Measurements from ENCODE around the gene NR6A1.

Gene NR6A1

DNA sequence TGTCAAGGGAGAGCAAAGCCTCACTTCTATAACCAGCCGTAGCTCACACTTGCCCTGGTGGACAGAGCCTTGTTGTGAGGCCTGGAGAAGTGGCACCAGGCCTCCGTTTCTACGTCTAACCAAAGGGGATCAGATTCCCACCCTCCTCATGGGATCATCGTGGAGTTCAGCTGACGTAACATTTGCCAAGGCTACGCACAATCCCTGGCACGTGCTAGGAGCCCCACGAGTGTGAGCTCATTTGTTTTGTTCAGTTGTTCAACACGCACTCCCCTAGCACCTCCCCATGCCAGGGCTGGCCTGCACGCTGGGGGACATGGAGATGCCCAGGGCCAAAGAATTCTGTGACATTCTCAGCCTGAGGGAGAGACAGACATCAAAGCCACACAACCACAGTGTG is 297.8 kb downstream of the NR6A1 start:
- TF ChIP-seq, protein P1, sequence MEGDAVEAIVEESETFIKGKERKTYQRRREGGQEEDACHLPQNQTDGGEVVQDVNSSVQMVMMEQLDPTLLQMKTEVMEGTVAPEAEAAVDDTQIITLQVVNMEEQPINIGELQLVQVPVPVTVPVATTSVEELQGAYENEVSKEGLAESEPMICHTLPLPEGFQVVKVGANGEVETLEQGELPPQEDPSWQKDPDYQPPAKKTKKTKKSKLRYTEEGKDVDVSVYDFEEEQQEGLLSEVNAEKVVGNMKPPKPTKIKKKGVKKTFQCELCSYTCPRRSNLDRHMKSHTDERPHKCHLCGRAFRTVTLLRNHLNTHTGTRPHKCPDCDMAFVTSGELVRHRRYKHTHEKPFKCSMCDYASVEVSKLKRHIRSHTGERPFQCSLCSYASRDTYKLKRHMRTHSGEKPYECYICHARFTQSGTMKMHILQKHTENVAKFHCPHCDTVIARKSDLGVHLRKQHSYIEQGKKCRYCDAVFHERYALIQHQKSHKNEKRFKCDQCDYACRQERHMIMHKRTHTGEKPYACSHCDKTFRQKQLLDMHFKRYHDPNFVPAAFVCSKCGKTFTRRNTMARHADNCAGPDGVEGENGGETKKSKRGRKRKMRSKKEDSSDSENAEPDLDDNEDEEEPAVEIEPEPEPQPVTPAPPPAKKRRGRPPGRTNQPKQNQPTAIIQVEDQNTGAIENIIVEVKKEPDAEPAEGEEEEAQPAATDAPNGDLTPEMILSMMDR (IDR thresholded peaks at IDR 0.05), result no peak
- Histone ChIP-seq H3K36me3 (ENCODE audit: control insufficient read depth, insufficient read depth, low read length) (no peaks in the 10 kb centered on the region), H3K79me2 (no peaks in the 10 kb centered on the region), H3K27ac (no peak overlapping the region), H3K4me1 (peaks cover 7% of the 10 kb centered on the region), H3K9me3 (ENCODE audit: control insufficient read depth, low read length) (no peaks in the 10 kb centered on the region), H3K27me3 (ENCODE audit: control insufficient read depth, insufficient read depth, low read length) (no peaks in the 10 kb centered on the region), H2AFZ (no peak overlapping the region), H3K4me2 (ENCODE audit: low read length) (no peak overlapping the region), H3K9ac (no peak overlapping the region), H3K4me3 (ENCODE audit: low read depth, low read length) (no peak overlapping the region)

DNA sequence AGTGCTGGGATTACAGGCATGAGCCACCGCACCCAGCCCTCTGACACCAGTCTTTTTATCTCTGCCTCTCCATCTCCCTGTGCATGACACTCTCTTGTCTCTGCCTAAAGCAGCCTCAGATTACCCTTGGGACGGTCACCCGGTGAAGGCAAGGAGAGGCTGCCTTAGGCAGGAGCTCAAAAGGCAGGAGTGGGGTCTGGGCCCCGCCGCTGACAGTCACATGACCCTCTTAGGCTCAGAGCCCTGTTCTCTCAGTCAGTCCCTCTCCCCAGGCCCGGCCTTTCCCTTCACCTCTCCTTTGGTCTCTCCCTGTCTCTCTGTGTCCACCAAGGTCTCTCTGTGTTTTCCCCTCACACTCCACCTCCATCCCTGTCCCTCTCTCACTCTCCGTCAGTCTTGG is 298.3 kb downstream of the NR6A1 start:
- H3K27me3 ChIP-seq (ENCODE audit: control insufficient read depth, insufficient read depth, low read length), result no peaks in the 10 kb centered on the region
- H3K27ac ChIP-seq, result no peak overlapping the region
- no peaks in the 10 kb centered on the region for H3K36me3 ChIP-seq (ENCODE audit: control insufficient read depth, insufficient read depth, low read length)
- H2AFZ ChIP-seq, result peak overlapping the region; percentile 28
- H3K79me2 ChIP-seq, result no peaks in the 10 kb centered on the region
- H3K9me3 ChIP-seq (ENCODE audit: control insufficient read depth, low read length), result no peaks in the 10 kb centered on the region
- H3K4me3 ChIP-seq (ENCODE audit: low read depth, low read length), result no peak overlapping the region
- H3K9ac ChIP-seq, result no peak overlapping the region
- no peak overlapping the region for H3K4me2 ChIP-seq (ENCODE audit: low read length)
- TF ChIP-seq, protein P1 (IDR thresholded peaks at IDR 0.05), result no peak
- H3K4me1 ChIP-seq, result peaks cover 7% of the 10 kb centered on the region

DNA sequence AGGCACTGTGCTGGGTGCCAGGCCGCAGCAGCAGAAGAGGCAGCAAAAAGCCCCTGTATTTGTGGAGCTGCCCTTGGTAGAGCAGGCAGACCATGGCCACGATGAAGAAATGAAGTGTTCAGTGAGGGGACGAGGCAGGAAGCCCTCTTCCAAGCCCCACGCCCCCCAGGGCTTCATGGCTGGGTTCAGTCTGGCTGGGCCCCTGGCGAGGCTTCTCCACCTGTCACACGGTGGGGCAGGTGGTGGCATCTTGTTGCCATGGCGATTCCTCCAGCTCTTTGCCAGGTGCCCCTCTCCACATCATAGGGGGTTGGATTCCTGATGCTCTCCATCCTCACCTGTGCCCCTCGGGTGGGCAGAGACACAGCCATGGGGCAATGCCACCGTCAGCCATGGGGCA is 299.4 kb downstream of the NR6A1 start:
- Histone ChIP-seq H3K27ac (no peak overlapping the region), H3K79me2 (no peaks in the 10 kb centered on the region), H2AFZ (no peak overlapping the region), H3K4me2 (ENCODE audit: low read length) (no peak overlapping the region), H3K4me1 (peaks cover 7% of the 10 kb centered on the region), H3K9me3 (ENCODE audit: control insufficient read depth, low read length) (no peaks in the 10 kb centered on the region), H3K27me3 (ENCODE audit: control insufficient read depth, insufficient read depth, low read length) (no peaks in the 10 kb centered on the region), H3K9ac (no peak overlapping the region), H3K36me3 (ENCODE audit: control insufficient read depth, insufficient read depth, low read length) (no peaks in the 10 kb centered on the region), H3K4me3 (ENCODE audit: low read depth, low read length) (no peak overlapping the region)
- TF ChIP-seq, protein P1 (IDR thresholded peaks at IDR 0.05), result no peak

DNA sequence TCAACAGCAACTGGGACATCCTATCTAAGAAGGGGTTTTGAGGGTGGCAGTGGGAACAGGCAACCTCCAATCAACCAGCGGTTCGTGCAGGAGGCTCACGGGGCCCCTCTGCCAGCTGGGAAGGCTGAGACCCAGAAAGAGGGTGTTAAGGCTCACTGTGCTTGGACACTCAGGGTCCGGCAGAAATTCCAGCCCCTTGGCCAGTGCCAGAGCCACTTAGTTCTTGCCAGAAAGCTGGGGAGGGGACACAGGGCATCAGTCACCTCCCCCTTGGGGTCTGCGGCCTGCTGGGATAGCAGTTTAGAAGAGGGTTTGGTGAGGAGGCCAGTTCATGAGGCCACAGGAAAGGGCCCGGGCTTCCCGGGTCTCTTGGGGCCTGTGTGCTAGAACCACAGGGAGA is 300.4 kb downstream of the NR6A1 start:
- H3K36me3 ChIP-seq (ENCODE audit: control insufficient read depth, insufficient read depth, low read length), result no peaks in the 10 kb centered on the region
- H3K27me3 ChIP-seq (ENCODE audit: control insufficient read depth, insufficient read depth, low read length), result no peaks in the 10 kb centered on the region
- no peaks in the 10 kb centered on the region for H3K79me2 ChIP-seq
- no peaks in the 10 kb centered on the region for H3K9me3 ChIP-seq (ENCODE audit: control insufficient read depth, low read length)
- H2AFZ ChIP-seq, result no peak overlapping the region
- H3K27ac ChIP-seq, result no peak overlapping the region
- H3K4me3 ChIP-seq (ENCODE audit: low read depth, low read length), result no peak overlapping the region
- no peak overlapping the region for H3K4me2 ChIP-seq (ENCODE audit: low read length)
- no peak overlapping the region for H3K9ac ChIP-seq
- TF ChIP-seq, protein P1 (IDR thresholded peaks at IDR 0.05), result no peak
- peaks cover 7% of the 10 kb centered on the region for H3K4me1 ChIP-seq

DNA sequence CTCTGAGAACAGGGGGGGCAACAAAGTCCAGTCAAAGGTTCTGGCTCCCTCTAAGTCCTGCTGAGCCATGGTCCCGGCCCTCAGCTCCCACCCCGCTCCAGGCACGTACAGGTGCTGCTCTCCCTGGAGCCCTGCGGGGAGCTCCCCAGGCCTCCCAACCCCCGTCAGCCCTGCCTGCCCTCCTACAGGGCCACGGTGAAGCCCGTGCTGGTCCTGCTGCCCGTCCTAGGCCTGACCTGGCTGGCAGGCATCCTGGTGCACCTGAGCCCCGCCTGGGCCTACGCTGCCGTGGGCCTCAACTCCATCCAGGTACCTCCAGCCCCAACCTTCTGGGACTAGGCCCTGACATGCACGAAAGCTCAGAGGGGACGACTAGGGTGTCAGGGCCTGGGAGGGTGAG is 300.8 kb downstream of the NR6A1 start:
- Histone ChIP-seq H3K27ac (no peak overlapping the region), H2AFZ (no peak overlapping the region), H3K27me3 (ENCODE audit: control insufficient read depth, insufficient read depth, low read length) (no peaks in the 10 kb centered on the region), H3K9ac (no peak overlapping the region), H3K4me3 (ENCODE audit: low read depth, low read length) (no peak overlapping the region), H3K4me2 (ENCODE audit: low read length) (no peak overlapping the region), H3K36me3 (ENCODE audit: control insufficient read depth, insufficient read depth, low read length) (no peaks in the 10 kb centered on the region), H3K4me1 (peaks cover 7% of the 10 kb centered on the region), H3K79me2 (no peaks in the 10 kb centered on the region), H3K9me3 (ENCODE audit: control insufficient read depth, low read length) (no peaks in the 10 kb centered on the region)
- TF ChIP-seq, protein P1 (IDR thresholded peaks at IDR 0.05), result no peak

Data from parathyroid adenoma (tissue), 2 donors.